Stromal cell of bone marrow (primary cell): ENCODE measurements around the gene VTI1A.
"Not testable (repeated sequence)": the region's sequence is repeated elsewhere in the genome, so short reads cannot be mapped to it uniquely, and the experiment has no call there.

Source experiments
- DNase-seq: peaks from one replicate; pipeline ENCODE4 v3.0.0-alpha.2; 2012; ENCODE audit warnings: low read depth

VTI1A gene

GRCh38 chr10:112454910-112455779 lies 8.1 kb downstream of the VTI1A start:
- DNase-seq, result no peak

- no peak for DNase-seq
Measured at GRCh38 chr10:112456533-112456932, 9.5 kb downstream of the VTI1A start.

GRCh38 chr10:112460366-112460765 lies 13.4 kb downstream of the VTI1A start:
- no peak for DNase-seq

DNA sequence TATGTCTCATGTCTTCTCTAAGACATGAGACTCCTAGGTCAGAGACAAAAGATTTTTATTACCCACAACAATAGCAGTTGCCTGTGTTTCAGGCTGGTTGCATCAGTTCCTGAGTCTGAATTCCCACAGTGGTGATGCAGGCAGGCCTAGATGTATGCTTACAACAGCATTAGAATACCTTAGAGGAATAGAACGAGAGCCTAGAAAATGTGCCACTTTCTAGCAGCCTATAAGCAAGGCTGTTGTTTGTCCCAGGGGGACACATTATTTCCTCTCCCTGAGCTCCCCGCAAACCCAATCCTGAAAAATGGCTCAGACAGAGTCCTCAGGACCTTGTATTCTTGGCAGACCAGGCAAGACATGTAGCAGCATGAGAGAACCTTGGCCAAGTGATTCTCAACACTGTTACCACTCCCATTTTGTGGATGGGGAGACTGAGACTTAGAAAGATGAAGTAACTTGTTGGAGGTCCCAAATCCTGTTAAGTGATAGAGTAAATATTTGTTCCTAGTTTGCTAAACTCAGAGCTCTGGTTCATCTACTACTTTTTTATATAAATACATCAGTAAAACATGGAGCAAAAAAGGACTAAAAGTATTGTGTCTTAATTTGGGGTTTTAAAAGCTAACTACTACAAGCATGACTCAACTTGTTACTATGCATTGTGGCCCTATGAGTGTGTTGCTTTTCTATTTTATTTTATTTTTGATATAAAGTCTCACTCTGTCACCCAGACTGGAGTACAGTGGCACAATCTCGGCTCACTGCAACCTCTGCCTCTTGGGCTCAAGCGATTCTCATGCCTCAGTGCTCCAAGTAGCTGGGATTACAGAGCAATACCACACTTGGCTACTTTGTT lies 14.2 kb downstream of the VTI1A start:
- DNase-seq, result peak; percentile 26

DNA sequence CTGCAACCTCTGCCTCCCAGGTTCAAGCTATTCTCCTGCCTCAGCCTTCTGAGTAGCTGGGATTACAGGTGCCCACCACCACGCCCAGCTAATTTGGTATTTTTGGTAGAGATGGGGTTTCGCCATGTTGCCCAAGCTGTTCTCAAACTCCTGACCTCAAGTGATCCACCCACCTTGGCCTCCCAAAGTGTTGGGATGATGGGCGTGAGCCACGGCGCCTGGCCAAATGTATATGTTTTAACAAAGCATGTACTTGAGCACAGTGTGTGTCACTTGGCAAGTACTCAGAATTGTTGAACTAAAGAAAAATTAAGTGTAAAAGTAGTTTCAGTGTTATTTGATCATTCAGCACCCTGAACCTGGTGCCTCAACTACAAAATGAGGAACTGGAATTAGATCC lies 17.1 kb downstream of the VTI1A start:
- DNase-seq, result not testable (repeated sequence)

DNA sequence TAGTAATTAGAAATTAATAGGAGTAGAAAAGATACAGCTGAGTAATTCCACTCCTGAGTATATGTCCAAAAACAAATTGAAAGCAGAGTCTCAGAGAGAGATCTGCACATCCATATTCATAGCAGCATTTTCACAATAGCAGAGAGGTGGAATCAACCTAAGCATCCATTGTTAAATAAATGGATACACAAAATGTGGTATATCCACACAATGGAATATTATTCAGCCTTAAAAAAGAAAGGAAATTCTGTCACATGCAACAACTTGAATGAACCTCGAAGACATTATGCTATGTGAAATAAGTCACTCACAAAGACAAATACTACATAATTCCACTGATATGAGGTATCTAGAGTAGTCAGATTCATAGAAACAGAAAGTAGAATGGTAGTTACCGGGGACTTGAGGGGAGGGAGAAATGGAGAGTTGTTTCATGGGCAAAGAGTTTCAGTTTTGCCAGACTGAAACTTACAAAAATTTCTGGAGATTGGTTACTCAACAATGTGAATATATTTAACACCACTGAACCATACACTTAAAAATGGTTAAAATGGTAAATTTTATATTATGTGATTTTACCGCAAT lies 18.4 kb downstream of the VTI1A start:
- DNase-seq, result no peak

GRCh38 chr10:112466802-112467201 lies 19.8 kb downstream of the VTI1A start:
- DNase-seq, result no peak

DNA sequence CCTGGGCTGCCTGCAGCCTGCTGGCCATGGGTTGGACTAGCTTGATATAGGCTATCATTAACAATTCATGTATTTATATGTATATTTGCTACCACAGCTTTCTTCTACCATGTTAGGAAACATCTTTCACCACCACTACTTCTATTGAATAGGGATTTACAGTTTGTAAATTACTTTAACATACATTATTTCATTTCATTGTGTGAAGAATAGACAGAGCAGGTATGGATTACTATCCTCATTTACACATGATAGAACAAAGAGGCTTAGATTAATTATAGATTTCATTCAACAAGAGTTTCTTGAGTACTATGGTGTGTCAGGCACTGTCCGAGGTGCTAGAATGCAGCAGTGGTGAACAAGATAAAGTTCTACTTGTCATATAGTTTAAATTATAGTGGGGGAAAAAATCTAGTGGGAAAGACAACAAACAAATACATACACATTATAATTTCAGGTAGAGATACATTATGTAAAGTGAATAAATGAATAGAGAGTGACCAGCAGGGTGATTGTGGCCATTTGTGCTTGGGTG lies 20.6 kb downstream of the VTI1A start:
- no peak for DNase-seq

GRCh38 chr10:112471878-112472487 lies 25.0 kb downstream of the VTI1A start:
- DNase-seq, result peak; percentile 26

GRCh38 chr10:112475575-112476218 lies 28.7 kb downstream of the VTI1A start:
- peak; percentile 13 for DNase-seq

GRCh38 chr10:112481602-112482001 lies 34.6 kb downstream of the VTI1A start:
- DNase-seq, result no peak

DNA sequence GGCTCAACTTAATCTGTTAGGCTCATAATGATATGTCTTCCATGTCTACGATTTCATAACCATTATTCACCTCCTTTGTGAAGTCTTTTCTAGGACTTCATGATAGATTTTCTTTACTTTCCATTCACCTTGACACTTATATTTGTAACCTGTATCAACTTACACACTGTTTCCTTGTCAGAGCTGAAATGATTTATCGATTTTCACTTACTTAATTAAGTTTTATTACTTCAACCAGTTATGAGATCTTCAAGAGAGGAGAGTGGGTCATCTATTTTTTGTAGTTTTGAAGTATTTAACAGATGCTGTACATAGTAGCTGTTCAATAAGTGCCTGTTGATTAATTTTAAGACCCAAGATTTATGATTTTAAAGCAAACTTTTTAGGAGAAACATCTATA lies 37.4 kb downstream of the VTI1A start:
- no peak for DNase-seq

DNA sequence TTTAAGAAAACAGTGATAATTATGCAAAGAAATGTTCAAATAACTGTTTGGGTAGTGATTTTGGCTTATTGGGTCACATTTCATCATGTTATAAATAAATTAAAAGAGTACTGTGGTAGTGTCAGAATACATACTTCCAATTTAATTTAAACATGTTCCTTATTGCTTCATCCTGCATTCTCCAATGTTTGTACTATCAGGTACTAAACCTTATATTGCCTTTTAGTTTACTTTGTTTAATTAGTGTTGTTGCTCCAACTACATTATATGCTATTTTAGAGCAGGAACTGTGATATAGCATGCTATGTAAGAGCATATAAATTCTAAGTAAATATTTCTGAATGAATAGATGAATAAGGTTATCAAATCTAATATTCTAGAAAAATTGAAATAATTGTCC lies 40.9 kb downstream of the VTI1A start:
- DNase-seq, result no peak

- DNase-seq, result no peak
Measured at GRCh38 chr10:112490545-112490944, 43.5 kb downstream of the VTI1A start.

- DNase-seq, result peak; percentile 27
Measured at GRCh38 chr10:112491144-112491543, 44.1 kb downstream of the VTI1A start.

DNA sequence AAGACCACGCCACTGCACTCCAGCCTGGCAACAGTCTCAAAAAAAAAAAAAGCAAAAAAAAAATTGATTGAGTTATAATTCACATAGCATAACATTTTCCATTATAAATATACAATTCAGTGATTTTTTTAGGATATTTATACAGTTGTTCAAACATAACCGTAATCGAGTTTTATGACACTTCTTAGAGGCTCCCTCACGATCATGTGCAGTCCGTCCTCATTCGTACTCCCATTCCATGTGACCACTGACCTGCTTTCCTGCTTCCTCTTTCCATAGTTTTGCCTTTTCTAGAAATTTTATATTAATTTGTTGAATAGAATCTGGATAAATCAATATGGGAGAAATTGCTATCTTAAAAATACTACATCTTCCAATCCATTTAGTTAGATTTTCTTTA lies 45.7 kb downstream of the VTI1A start:
- no peak for DNase-seq

DNA sequence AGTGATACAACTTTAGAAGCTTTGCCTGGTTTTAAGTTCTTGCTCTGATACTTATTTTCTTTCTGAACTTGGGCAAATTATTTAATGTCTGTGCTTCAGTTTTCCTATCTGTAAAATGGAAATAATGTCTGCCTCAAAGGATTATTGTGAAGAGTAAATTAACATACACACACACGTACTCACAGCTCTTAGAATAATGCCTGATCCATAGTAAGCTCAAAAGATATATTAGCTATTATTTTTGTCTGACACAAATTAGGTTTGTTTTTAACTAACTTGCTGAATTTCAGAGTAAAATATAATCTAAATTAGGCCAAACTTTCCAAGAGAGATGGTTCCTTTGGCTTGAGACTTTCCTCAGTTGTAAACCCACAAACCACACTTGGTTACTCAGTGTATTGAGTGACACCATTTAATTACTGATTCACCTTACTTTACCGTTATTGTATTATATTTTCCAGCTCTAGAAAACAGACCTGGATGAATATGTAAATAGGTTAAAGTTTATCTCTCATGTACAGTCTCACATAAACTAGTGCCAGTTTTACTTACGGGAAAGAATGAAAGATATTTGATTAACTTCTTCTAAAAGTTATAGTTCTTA lies 50.4 kb downstream of the VTI1A start:
- DNase-seq, result no peak

- DNase-seq, result no peak
Measured at GRCh38 chr10:112498806-112499205, 51.8 kb downstream of the VTI1A start.

GRCh38 chr10:112499985-112500384 lies 53.0 kb downstream of the VTI1A start:
- not testable (repeated sequence) for DNase-seq

DNA sequence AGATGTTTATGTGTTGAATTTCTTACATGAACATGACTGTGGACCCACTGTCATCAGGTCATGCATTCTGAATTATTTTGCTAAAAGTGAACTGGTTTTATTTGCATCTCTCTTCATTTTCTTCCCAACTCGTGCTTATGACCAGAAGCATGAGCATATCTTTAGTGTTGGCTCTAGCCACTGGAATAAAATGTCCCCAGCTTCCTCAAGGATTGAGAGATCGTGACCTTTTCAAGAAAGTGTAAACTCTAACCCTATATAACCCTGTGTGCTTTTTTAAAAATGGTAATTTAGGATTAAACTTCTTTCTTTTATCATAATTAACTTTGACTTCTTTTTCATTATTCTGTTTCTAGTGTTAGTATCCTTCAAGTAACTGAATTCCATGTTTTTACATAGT lies 55.5 kb downstream of the VTI1A start:
- DNase-seq, result no peak

DNA sequence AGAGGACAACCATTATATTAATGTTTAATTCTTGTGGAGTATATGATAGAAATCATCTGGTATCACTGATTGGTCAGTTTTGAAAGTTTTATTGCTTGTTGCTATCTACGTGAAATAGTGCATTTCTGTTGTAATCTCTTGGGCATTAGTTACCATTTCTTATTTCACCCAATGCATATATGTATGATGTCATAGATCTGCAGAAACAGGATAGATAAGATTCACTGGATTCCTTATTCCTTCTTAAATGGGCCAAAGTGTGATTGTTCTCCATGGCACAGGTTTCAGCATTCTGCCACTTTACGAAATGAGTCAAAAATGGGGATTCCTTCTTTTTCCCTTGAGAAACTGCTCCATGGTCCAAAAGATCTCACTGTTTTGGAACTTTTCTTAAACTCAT lies 56.6 kb downstream of the VTI1A start:
- no peak for DNase-seq
